HG02571 (cell line): ENCODE measurements around the gene NHLH2.

ENCODE experiments used
- ATAC-seq: cut with Tn5 transposase; IDR thresholded peaks from one replicate; pipeline ENCODE4 v1.9.1; 2021; ENCODE audit warnings: mild to moderate bottlenecking, moderate library complexity; ENCODE audit not compliant: unreplicated experiment

The NHLH2 gene

GRCh38 chr1:115838431-115839028 is 2.4 kb downstream of the NHLH2 start:
- ATAC-seq: no peak

DNA sequence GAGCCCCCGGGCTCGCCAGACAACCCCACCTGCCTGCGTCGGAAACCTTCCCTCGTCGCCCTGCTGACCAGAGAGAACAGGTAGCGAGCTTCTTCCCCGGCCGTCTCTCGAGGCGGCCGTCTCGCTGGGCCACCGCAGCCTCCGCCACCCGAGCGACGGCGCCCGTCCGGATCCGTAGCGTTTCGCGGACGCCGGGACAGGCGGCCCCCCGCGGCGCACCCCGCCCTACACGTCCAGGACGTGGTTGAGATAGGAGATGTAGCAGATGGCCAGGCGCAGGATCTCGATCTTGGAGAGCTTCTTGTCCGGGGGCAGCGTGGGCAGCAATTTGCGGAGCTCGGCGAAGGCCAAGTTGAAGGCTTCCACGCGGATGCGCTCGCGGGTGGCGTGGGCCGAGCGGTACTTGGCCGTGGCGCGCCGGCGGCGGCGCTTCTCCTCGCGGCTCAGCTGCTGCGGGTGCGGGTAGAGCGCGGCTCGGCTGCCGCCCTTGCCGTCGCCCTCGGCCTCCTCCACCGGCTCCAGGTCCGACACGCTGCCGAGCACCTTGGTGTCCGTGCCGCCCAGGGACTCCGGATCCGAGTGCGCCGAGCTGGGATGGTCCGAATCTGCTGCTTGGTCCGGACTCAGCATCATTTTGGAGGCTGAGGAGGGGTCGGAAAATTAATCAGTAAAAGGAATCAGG is 3.0 kb downstream of the NHLH2 start:
- ATAC-seq: no peak

DNA sequence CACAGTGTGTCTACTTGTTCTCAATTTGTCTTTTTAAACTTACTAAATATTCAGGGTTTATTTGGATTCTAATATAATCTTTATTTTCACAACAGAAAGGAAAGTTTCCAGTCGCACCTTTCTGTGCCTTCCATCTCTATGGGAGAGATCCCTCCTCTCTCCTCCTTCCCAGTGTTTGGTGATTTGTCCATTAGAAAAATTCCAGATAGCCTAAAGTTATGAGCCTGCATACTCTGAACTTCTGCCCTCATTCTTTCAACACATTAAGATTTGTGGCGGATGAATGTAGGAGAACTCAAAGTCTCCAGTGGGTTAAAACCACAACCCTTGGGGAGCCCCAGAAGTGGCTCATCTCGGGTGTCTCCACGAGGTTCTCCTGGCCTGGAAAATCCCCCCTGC is 3.6 kb downstream of the NHLH2 start:
- no peak for ATAC-seq

DNA sequence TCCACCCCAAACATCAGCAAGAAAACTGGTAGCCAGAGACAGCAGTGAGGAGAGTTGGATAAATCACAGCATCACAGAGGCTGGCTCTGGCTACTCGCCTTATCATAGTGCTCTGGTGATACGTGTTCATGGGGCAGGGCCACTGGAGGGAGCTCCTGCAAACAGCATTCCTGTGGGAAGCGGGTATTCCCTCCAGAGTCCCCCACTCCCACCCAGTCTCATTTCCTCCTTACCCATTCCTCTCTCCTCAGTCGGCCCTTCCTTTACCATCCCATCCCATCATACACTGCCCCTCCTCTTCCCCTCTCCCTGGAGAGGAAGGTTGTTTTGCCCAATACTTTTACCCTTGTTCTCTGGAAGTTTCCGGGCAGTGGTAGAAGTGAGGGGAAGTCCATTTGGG is 7.1 kb downstream of the NHLH2 start:
- ATAC-seq: no peak

- ATAC-seq: no peak
These were observed 8.3 kb downstream of the NHLH2 start for GRCh38 chr1:115832651-115833050.

GRCh38 chr1:115830963-115831362 is 10.0 kb downstream of the NHLH2 start:
- no peak for ATAC-seq

- ATAC-seq: no peak
These were observed 11.0 kb downstream of the NHLH2 start for GRCh38 chr1:115829947-115830346.

DNA sequence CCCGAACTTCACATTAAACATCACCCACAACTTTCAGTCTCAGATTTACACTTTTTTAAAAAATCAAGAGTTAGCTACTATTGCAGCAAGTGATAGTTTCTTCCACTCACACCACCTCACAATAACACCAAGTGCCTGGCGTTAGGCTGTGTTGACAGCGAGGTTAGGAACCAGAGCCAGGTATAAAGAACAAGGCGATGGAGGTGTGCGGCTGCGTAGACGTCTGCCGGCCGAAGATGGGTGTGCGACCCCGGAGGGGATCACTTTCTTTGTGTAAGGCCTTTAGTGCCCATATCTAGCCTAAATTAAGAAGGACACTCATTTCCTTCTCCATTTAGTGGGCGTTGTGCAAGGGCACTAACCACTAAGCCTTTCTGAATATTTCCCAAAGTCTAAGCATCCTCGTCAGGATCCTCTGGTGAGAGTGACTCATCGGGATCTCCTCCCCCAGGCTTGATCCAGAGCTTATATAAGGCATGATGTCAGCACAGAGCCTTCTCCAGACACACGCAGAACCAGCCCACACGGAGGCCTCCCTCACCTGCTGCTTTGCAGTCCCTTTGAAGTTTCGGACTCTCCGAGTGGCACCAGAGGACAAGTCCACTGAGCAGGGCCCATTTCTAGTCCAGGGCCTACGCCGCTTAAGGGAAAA is 11.8 kb downstream of the NHLH2 start:
- no peak for ATAC-seq

DNA sequence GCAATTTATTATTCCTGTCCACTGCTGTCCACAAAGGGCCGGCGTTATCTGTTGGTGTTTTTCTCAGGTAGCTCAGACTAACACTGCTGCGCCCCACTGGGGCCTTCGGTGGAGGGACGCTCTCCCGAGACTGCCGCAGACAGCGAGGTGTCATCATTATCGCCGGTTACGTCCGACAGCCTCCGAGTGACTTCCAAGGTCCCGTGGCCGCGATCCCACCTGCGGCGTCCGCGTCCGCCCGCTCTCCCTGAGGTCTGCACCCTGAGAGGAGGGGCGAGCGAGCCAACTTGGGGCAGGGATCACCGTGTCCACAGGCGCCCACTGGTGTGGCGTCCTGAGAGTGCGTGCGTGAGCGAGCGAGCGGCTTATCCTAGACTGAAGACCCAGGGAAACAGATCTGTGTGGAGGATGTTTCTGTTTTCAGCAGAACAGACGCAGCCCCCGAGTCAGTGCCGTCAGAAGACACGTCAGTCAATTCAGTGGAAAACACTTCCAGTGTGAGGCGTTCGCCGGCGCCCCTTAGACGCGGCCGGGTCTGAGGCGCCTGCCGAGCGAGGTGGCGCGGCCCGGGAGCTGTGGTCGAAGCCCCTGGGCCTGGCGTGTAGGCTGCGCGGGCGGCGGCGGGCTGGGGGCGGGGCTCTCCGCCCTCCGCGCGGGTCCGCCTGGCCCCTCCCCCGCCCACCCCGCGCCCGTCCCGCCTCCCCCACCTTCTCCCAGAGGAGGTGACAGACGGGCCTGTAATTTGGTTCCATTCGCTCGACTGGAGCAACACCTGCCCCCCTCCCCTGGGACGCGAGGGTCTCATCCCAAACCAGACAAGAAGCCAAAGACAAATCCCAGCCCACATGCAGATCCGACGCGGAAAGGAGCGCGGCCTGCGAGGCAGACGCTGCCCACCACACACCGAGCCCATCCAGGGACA is 12.6 kb downstream of the NHLH2 start:
- no peak for ATAC-seq

DNA sequence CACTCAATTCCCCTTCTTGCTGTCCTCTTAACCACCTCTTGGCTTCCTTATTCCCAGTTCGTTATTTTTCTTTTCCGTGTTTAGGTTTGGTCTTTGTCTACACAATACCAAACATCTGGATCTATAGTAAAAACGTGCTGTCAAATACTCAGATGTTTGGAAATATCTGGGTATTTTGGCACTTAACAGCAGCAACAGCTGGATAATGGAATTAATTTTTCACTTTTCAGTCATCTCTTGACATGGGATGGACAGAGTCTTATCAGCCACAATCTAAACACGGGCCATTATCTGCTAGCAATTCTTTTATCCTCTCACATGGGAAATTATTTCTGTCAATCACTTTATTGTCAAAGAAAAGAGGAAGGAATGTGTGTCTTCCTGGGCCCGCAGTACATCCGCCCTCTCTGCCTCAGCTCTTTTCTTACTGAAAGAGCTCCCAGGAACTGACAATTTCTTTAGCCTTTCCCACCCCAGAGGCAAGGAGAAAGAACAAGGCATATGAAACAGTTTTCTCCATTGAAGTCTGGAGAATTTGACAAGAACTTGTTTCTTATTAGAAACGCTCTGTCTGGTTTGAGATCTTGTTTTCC is 13.4 kb downstream of the NHLH2 start:
- ATAC-seq: no peak

GRCh38 chr1:115826628-115827027 is 14.3 kb downstream of the NHLH2 start:
- no peak for ATAC-seq

GRCh38 chr1:115822117-115822516 is 18.8 kb downstream of the NHLH2 start:
- no peak for ATAC-seq

- no peak for ATAC-seq
These were observed 25.2 kb downstream of the NHLH2 start for GRCh38 chr1:115815694-115816093.

DNA sequence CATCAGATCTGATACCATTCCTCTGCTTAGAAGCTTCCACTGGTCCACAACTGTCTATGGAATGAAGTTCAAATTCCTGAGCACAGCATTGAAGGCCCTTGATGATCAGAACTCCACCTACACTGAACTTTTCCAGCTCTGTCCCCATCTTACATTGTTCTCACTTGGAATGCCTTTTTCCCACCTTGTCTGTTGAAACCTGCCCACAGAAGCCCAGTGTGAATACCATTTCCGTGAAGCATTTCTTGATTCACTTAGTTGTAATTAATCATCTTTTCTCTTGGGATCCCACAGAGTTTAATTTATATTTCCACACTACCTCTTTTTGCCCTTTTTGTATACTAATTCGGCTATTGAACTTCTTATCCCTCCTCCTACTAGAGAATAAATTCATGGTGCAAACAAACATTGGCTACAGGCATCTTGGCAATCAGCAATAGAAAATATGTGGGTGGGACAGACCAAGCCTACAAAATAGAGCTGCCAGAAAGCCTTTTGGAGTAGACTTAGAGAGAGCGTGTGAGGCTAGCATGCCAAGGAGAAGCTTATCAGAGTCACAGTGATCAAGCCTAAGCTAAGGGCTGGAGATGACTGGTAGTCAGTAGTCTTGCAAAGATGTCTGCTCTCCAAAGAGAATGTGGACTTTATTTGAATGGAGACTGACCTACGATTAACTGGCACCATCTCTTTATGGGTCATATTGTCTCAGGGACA is 26.1 kb downstream of the NHLH2 start:
- ATAC-seq: no peak

- ATAC-seq: no peak
These were observed 27.2 kb downstream of the NHLH2 start for GRCh38 chr1:115813727-115814126.

- no peak for ATAC-seq
These were observed 29.6 kb downstream of the NHLH2 start for GRCh38 chr1:115811140-115811828.

GRCh38 chr1:115810609-115811008 is 30.3 kb downstream of the NHLH2 start:
- no peak for ATAC-seq

DNA sequence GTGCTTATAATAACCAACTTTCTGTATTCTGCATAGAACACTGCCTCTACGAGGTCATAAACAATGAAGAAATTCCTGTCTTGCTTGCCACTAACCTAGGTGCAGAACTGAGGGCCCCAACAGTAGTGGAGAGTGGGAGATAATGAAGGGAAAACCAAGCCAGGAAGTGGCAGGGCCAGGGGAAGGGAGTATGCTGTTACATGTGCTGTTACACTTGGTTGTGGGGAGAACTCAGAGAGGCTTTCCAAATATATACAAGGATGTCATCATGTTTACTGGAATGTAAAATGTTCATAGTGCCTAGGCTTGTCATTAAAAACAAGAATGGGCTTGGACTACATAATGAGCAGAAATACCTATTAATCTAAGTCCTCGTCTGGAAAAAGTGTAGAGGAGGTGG is 31.1 kb downstream of the NHLH2 start:
- no peak for ATAC-seq

- no peak for ATAC-seq
These were observed 31.9 kb downstream of the NHLH2 start for GRCh38 chr1:115809076-115809475.

DNA sequence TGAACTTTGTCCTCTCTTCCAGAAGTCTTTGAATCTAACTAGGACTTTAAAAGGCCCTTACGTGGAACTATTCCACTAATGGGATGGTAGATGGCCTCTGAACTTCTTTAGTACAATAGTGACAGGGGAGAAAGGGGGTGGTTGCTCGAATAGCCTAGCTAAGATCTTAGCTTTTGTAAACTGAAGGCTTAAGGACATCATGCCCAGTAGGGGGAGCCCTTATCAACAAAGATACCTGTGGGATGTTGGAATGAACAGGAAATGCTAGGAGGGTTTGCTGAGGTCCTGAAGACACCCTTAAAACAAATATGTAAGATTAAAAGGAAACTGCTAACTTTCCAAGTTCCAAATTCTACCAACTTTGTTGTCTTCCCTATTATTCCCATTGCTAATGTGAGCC is 33.2 kb downstream of the NHLH2 start:
- no peak for ATAC-seq
